Measurements from ENCODE around the gene ING3.
"Not testable (repeated sequence)": the region's sequence is repeated elsewhere in the genome, so short reads cannot be mapped to it uniquely, and the experiment has no call there.

ING3 gene

GRCh38 chr7:120951309-120951699 is 727 bp downstream of the ING3 start:
- no peak for DNase-seq

- peak in 1 of 5 donors; percentile 32 for DNase-seq
Measured at GRCh38 chr7:120951826-120952225, 1.2 kb downstream of the ING3 start.

DNA sequence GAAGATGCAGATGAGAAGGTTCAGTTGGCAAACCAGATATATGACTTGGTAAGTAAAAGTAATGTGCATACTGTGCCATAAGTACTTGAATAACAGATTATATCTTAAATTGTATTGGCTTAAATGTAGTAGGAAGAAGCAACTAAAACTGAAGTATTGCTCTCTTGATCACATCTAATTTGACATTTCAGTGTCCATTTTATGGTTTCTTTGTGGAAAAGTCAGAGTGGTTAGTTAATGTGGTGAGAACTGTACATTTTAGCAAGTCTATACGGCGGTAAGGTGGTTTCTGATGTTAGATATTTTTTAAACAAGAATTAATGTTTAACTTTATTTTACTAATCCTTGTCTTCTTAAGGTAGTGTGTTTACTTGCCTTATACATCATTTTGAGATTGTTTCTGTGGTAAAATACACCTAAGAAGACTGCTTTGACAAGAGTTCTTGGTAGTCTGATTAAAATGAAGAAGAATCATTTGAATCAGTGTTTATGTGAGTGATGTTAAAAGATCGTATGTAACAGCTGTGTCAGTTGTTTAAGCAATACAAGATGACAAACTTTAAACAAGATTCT is 5.1 kb downstream of the ING3 start:
- peak in 1 of 5 donors; percentile 39 for DNase-seq

DNA sequence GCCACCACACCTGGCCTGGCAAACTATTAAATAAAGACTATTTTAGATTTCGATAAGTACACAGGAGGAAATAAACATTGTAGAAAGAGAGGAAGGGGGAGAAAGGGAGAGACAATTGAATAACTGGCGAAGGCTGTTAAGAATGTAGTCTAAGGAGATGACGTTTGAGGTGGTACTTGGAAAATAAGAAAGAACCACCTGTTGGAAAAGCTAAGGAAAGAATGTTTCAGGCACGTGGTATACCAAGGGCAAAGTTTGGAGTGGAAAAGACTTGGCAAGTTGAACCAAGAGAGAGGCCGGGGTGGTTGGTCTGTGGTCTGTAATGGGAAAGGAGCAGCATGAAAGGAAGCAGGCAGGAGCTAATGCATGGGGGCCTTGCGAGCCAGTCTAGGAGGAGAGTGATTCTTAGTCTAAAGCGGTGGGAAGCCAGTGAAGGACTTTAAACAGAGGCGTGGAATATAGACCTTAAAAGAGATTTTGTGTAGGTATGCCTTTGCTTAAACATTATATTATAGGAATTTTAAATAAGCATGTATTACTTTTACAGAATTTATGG is 9.4 kb downstream of the ING3 start:
- no peak for DNase-seq

- DNase-seq, result no peak
Measured at GRCh38 chr7:120960714-120961113, 10.1 kb downstream of the ING3 start.

DNA sequence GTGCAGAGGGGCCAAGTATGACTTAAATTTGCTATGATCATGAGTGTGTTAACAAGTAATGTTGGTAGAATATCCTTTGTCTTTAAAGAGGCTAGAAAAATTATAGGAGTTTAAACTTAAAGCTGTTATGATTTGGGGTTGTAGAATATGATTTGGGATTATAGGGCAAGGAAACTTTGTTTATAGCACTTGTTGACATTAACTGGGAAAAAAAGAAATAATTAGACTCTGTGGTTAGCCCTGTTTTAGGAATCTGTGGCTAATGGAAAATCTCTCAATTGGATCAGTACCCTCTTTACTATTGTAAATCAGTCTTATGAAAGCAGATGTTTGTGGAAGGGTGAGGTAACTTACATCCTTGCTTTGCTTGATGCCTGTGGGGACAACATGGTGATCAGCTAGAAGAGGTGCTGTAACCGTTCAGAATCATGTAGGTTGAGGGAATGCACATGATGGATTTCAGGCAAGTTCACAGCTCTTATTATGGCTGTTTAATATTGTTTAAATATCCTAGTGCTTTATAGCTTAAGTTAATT is 11.1 kb downstream of the ING3 start:
- DNase-seq, result no peak

GRCh38 chr7:120964088-120964487 is 13.5 kb downstream of the ING3 start:
- no peak for DNase-seq

DNA sequence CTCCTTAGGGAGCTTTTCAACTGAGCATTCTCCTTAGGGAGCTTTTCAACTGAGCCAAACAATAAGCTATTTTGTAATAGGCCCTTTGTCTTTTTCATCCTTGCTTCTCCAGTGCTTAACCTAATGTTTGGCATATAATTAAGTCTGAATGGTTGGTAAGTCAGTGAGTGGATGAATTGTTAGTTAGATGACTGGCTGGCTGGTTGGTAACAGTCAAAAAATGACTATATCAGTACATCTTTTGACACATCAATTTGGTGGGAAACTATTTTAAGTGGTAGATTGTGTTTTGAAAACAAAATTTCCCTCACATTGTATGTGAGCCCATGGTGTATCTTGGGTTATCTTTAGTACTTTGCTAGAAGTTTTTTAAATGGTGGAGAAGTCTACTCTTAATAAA is 16.4 kb downstream of the ING3 start:
- DNase-seq, result no peak

- no peak for DNase-seq
Measured at GRCh38 chr7:120973849-120974248, 23.3 kb downstream of the ING3 start.

DNA sequence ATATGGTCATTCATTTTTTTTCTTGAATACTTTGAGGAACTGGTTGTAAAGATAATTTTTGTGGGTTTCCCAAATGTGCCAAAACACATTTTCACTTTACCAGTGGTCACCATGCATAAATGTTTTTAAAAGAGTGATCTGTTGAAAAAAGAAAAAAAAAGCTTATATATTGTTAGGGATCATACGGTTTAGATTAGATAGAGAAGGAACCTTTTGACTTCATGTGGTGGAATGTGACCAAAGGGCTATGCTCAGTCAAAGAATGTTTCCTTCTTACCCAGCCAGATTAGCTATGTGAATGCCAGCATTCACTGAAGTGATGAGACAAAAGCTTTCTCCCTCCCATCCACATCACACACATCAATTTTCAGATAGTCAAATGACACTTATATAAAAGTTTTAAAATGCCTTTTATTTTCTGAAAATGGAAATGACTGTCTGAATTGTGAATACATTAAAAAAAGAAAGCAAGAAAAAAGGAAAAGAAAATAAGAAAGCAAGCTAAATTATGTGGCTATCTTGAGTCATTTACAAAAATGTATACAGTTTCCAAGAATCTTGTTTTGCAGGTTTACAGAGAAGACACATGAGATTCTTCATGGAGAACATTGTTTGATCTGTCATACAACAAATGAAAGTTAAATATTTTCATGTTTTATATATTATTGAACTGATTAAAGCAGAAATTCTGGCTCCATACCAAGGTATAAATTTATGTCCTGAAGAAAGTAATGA is 29.4 kb downstream of the ING3 start:
- peak in 1 of 5 donors; percentile 4 for DNase-seq

- no peak for DNase-seq
Measured at GRCh38 chr7:120981117-120981516, 30.5 kb downstream of the ING3 start.

GRCh38 chr7:120981888-120982615 is 31.5 kb downstream of the ING3 start:
- DNase-seq, result peak in 1 of 5 donors; percentile 46

DNA sequence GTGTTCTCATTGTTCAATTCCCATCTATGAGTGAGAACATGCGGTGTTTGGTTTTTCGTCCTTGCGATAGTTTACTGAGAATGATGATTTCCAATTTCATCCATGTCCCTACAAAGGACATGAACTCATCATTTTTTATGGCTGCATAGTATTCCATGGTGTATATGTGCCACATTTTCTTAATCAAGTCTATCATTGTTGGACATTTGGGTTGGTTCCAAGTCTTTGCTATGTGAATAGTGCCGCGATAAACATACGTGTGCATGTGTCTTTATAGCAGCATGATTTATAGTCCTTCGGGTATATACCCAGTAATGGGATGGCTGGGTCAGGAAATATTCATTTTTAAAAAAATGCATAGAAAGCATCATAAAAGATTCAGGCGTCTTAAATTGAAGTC is 33.0 kb downstream of the ING3 start:
- DNase-seq, result not testable (repeated sequence)

- no peak for DNase-seq
Measured at GRCh38 chr7:120984406-120984805, 33.8 kb downstream of the ING3 start.

DNA sequence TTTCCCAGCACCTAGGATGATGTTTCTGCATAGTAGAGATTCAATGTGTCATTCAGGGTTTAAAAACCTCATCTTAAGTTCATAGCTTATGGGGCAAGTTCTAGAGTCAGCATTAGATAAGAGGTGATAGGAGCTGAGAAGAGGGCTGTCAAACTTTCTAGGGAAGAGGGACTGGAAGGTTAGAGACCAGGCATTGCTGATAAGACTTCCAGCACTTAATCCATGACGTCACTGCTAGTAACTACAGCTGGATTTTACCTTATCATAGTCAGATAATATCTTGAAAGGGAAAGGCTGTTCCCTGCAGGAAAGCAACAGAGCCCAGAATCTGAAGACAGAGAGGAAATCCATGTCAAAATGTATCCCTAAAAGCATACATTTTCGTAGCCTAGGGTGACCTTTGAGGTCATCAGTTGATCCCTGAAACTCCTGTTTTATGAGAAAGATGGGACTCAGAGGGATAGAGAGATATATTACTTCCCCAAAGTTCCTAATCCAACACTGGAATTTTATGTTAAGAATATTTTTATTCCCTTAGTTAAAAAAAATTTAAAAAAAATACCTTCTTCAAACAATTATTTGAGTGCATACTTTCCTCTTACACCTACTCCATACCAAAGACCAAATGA is 34.7 kb downstream of the ING3 start:
- no peak for DNase-seq

GRCh38 chr7:120985839-120986238 is 35.3 kb downstream of the ING3 start:
- no peak for DNase-seq

DNA sequence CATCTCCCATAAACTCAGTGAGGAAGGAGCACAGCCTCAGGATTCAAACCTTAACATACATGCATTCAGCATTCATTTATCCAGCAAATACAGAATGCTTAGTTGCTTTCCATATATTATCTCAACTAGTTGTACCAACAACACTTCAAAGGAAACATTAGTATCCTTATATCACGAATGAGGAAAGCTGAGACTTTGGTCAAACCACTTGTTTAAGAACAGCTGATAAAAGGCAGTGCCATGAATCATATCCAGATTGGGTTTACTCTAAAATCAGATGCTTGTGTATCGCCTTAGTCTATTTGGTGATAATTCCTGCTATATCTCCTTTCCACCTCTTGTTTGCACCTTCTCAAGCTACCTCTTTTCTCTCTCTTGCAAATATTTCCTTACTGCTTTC is 36.1 kb downstream of the ING3 start:
- no peak for DNase-seq

DNA sequence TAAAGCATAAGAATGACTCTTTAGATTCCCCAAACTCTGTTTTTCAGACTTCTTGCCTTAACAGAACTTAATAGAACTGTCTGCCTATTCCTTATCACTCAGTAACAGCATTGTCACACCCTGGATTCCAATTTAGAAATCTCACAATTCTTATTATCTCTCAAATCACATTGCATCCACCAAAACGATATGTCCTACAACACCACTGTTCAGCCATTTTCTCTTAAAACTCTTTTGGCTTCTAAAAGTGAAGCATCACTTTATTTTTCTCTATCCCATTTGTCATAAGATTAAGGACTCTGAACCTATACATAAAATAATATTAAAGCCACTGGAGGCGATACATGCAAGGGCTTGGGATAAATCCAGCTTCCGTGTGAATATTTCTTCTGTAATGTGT is 36.7 kb downstream of the ING3 start:
- DNase-seq, result no peak

DNA sequence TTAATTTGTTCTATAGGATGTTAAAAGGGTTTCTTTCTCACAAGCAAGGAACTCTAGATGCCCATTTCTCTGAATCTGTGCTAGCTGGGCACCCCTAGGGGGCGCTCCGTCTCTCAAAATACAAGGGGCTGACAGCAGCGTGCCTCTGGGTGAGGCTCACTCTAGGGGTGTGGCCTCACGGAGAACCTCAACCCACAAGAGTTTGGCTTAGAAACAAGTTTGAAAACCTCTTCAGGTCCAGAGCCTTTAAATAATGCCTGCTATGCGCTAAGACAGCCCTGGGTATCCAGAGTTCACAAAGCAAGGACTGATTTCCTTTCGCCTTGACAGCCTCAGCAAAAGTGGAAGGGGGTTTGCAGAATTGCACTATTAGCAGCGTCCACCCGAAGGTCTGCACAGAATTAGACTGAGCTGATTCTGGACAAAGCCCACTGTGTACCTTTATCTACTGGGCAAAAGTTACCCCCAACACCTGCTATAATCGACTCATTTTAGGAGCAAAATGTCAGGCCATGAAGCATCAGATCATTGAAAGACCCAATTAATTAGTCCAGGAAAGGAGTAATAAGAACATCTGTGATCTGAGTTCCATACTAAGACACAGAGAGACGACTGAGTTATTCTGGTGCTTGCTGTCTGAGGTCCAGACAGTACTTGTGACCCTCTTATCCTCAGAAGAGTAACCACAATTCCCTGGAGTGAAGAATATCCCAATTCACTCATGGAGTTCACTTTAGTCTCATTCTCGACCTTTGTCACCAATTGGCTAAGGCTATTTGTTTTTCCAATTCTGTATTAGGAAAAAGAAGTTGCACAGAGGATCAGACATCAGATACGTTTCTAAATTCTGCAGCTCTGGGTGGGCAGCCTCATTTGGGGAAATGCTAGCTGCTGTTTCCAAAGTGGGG is 37.4 kb downstream of the ING3 start:
- peak; percentile 65 to 90 (median 77) for DNase-seq

GRCh38 chr7:120988591-120989256 is 38.1 kb downstream of the ING3 start, which contains the start of gene CPED1:
Gene CPED1 (plus strand): TSS chr7:120988711. CDS start chr7:120989622, 911 bp downstream.
- peak in 2 of 5 donors; percentile 4 to 19 for DNase-seq

Data from T-helper 1 cell (primary cell).